GM12892 (cell line): ENCODE results near the gene MX1.

Experiments used
- DNase-seq: peaks from one replicate; pipeline ENCODE4 v3.0.0; 2011; ENCODE audit not compliant: insufficient read length
- FAIRE-seq: peaks from 2 replicates; lab custom pipeline; 2011; peaks lifted over from hg19 to GRCh38; lab: Jason Lieb, UNC
- POLR2A ChIP-seq: IDR thresholded peaks from 2 replicates; pipeline ENCODE4 v1.6.1; 2011; ENCODE audit warnings: low read depth, low read length, control low read depth
- POLR2AphosphoS5 ChIP-seq: IDR thresholded peaks from 2 replicates; pipeline ENCODE4 v1.6.1; 2011; ENCODE audit warnings: low read depth, low read length, control low read depth
- TAF1 ChIP-seq: IDR thresholded peaks from 2 replicates; pipeline ENCODE4 v1.6.1; 2011; ENCODE audit warnings: low read depth, mild to moderate bottlenecking, control low read depth, low read length, borderline replicate concordance

The MX1 gene

GRCh38 chr21:41451753-41452676 is 26.0 kb downstream of the MX1 start:
- DNase-seq (no peak), FAIRE-seq (no peak)

DNA sequence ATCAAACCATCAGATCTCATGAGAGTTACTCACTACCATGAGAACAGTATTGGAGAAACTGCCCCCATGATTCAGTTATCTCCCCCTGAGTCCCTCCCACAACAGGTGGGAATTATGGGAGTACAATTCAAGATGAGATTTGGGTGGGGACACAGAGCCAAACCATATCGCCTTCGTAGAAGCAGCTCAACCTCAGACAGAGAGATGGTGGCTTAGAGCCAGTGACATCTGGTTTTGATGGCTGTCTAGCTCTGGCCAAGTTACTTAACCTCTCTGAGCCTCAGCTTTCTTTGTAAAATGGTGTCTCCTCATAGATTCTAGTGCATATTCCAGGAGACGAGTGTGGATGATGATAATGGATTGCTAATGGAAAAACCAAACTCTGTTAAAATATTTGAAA is 27.2 kb downstream of the MX1 start:
- FAIRE-seq (no peak), DNase-seq (no peak)
- TF ChIP-seq POLR2A (no peak), TAF1 (no peak), POLR2AphosphoS5 (no peak)

More at GRCh38 chr21:41451753-41452676, 26.0 kb downstream of the MX1 start:
- 0 out of 2 replicates have a peak, but pooled peaks have one; percentile 16 for TF ChIP-seq POLR2AphosphoS5
- no peak for TF ChIP-seq TAF1
- TF ChIP-seq POLR2A: no peak; the same call in none of the 2 replicates

DNA sequence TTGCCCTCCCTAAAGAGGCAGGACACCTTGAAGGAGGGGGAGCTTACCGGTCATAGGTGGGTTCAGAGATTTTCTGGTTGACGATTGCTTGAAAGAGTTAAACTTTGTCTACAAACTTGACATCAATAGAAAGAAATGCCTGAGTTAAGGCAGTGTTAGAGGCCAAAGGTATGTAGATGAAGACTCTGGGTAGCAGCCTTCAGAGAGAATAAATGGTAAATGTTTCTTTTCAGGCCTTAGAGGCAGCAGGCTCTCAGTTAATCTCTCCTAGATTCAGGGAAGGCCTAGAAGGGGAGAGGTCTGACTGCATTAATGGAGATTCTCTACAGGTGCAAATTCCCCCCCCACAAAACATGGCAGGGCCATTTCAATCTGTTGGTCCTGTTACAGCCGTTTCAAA is 27.7 kb downstream of the MX1 start:
- DNase-seq: no peak
- no peak for FAIRE-seq
- TF ChIP-seq POLR2AphosphoS5: no peak
- no peak for TF ChIP-seq POLR2A
- no peak for TF ChIP-seq TAF1

DNA sequence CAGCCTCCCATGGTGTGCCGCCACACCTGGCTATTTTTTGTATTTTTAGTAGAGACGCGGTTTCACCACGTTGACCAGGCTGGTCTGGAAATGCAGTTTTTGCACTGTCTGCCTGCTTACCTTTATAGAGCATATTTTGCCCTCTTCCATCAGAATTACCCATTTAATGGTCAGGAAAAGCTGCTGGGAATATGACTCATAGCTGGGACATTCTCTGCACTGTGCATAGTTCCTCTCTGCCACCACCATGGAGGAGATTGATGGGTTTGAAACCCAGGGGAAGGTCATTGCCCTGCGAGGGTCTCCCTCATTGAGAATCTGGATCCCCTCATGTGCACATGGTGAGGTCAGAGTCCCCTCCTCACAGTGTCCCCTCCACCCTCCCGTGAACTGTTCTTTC is 32.1 kb downstream of the MX1 start:
- no peak for DNase-seq
- no peak for TF ChIP-seq TAF1
- TF ChIP-seq POLR2A: no peak
- TF ChIP-seq POLR2AphosphoS5: no peak
- no peak for FAIRE-seq

DNA sequence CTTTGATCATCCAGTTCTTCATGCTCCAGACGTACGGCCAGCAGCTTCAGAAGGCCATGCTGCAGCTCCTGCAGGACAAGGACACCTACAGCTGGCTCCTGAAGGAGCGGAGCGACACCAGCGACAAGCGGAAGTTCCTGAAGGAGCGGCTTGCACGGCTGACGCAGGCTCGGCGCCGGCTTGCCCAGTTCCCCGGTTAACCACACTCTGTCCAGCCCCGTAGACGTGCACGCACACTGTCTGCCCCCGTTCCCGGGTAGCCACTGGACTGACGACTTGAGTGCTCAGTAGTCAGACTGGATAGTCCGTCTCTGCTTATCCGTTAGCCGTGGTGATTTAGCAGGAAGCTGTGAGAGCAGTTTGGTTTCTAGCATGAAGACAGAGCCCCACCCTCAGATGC is 32.5 kb downstream of the MX1 start:
- FAIRE-seq (no peak), DNase-seq (no peak)
- no peak for TF ChIP-seq POLR2AphosphoS5
- no peak for TF ChIP-seq POLR2A

- DNase-seq: no peak
- TF ChIP-seq TAF1 (no peak), POLR2A (peak; percentile 67), POLR2AphosphoS5 (peak; percentile 75)
- FAIRE-seq: no peak
These were observed 34.0 kb downstream of the MX1 start for GRCh38 chr21:41459884-41460534.

- peak; percentile 93 for FAIRE-seq
- peak; percentile 50 for DNase-seq
- no peak for TF ChIP-seq POLR2AphosphoS5
- TF ChIP-seq TAF1: no peak
- TF ChIP-seq POLR2A: no peak
These were observed 34.8 kb downstream of the MX1 start for GRCh38 chr21:41460578-41461527.

DNA sequence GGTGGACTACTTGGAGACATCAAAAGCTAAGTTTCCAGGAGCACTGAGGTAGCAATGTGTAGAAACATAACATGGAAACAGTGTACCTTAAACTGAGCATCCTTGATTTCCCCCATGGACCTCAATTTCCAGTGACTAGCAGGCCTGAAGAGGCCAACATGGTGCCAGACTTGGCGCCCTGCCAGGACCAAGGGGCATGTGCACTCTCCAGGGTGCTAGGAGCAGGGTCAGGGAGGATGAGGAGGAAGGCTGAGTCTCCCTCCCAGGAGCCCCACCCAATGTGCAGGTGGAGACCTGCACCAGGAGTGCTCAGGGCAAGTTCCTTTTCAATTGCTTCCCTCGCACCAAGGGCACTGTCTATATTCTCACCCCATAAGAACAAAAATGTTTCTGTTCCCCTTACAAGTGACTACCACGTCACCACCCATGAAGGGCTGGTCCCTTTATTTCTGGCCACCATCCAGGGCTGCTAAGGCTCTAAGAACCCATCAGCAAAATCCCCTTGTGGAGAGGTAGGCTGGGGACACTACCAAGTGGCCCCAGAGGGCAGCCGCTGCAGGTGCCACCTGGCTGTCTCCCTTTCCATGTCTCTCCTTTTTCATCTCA is 39.2 kb downstream of the MX1 start:
- DNase-seq (no peak), FAIRE-seq (peak; percentile 50)
- no peak for TF ChIP-seq TAF1
- no peak for TF ChIP-seq POLR2A
- TF ChIP-seq POLR2AphosphoS5: no peak

GRCh38 chr21:41466024-41466820 is 40.2 kb downstream of the MX1 start:
- FAIRE-seq: no peak
- DNase-seq: no peak

GRCh38 chr21:41470054-41470453 is 44.0 kb downstream of the MX1 start:
- DNase-seq (no peak), FAIRE-seq (no peak)
- TF ChIP-seq POLR2AphosphoS5 (no peak), POLR2A (no peak), TAF1 (no peak)

More at GRCh38 chr21:41466024-41466820, 40.2 kb downstream of the MX1 start:
- TF ChIP-seq POLR2A: no peak
- no peak for TF ChIP-seq TAF1
- TF ChIP-seq POLR2AphosphoS5: no peak
